ENCODE measurements around the gene HOOK2. TPM values are rescaled to one million over a fixed set of nuclear protein-coding genes. Genes with fewer than 3 reads are reported as not detected.

Gene HOOK2
- total and polyA plus RNA-seq, 2 of the 8 experiments (the other 6 are each of a cell fraction or from before 2014, with no cell fraction given) = 23.8 to 63.2 TPM

DNA sequence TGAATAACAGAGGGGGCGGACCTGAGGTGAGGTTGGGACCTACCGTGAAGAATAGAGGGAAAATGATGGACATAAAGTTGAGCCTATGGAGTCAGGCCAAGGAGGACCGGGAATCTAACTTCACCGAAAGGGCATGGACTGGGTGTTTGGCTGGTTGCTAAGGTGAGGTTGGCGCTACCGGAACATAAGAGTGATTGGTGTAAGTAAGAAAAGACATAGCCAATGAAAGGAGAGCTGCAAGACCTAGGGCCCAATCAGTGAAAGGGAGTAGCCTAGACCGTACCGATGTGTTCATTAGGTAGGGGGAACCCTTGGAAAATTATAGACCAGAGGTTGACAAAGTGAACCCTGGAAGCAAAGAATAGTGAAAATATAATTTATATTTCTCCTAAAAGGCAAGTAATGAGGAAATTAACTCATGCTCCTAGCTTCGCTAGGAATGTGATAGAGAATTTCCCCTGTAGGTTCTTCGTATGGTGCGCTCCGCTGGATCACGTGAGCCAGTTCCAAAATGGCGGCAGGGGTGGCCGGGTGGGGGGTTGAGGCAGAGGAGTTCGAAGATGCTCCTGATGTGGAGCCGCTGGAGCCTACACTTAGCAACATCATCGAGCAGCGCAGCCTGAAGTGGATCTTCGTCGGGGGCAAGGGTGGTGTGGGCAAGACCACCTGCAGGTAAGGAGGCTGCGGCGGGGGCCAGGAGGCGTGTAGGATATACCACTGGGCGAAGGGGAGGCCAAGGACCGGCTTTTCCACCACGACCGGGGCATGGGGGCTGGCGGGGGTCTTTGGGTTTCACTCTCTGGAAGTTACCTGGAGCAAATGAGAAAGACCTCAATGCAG is 38.1 kb downstream of the HOOK2 start, which contains the start of gene GET3 (continued):
- TF ChIP-seq TEAD4 (IDR thresholded peaks at IDR 0.05; ENCODE audit: low read depth, low read length) (no peak), CEBPB (IDR thresholded peaks at IDR 0.05; ENCODE audit: low read depth, low read length) (no peak), KDM5A (IDR thresholded peaks at IDR 0.05; ENCODE audit: low read length) (peak; percentile 100), RNF2 (IDR thresholded peaks at IDR 0.05; ENCODE audit: borderline replicate concordance, low read depth, low read length, missing control alignments, poor library complexity, severe bottlenecking) (no peak), EP300 (IDR thresholded peaks at IDR 0.05; ENCODE audit: borderline replicate concordance in 1 of 2, low read depth in 2 of 2, low read length in 2 of 2) (peak in 1 of 2 experiments; percentile 99; a peak in 2 of 3 replicates), YY1 (IDR thresholded peaks at IDR 0.05; ENCODE audit: low read depth, low read length) (peak; percentile 99), JUN (IDR thresholded peaks at IDR 0.05; ENCODE audit: low read depth, low read length) (no peak), SP2 (IDR thresholded peaks at IDR 0.05; ENCODE audit: low read length) (peak; percentile 71), BACH1 (IDR thresholded peaks at IDR 0.05; ENCODE audit: low read length) (no peak), TBP (IDR thresholded peaks at IDR 0.05; ENCODE audit: low read depth, low read length) (peak; percentile 91), ASH2L (IDR thresholded peaks at IDR 0.05; ENCODE audit: low read length) (peak; percentile 47)
- TF ChIP-seq, protein P1, sequence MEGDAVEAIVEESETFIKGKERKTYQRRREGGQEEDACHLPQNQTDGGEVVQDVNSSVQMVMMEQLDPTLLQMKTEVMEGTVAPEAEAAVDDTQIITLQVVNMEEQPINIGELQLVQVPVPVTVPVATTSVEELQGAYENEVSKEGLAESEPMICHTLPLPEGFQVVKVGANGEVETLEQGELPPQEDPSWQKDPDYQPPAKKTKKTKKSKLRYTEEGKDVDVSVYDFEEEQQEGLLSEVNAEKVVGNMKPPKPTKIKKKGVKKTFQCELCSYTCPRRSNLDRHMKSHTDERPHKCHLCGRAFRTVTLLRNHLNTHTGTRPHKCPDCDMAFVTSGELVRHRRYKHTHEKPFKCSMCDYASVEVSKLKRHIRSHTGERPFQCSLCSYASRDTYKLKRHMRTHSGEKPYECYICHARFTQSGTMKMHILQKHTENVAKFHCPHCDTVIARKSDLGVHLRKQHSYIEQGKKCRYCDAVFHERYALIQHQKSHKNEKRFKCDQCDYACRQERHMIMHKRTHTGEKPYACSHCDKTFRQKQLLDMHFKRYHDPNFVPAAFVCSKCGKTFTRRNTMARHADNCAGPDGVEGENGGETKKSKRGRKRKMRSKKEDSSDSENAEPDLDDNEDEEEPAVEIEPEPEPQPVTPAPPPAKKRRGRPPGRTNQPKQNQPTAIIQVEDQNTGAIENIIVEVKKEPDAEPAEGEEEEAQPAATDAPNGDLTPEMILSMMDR (IDR thresholded peaks at IDR 0.05; ENCODE audit: control extremely low read depth in 1 of 3, insufficient read depth in 1 of 3, low read depth in 1 of 3, low read length in 3 of 3) = no peak
